Measurements from ENCODE around the gene NGFR.
"Not testable (repeated sequence)": the region's sequence is repeated elsewhere in the genome, so short reads cannot be mapped to it uniquely, and the experiment has no call there.

The NGFR gene

DNA sequence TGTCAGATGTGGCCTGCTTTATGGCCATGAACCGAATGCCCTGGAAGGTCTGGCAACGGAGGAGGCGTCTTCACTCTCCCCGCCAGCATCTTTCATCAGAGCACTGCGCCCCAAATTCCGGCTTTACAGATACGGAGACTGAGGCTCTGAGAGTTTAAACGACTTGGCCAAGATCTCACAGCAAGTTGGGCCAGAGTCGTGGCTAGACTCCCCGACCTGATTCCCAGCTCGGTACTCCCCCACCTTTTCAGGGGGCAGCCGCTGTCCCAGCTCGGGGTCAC lies 1.7 kb downstream of the NGFR start:
- DNase-seq: no peak

DNA sequence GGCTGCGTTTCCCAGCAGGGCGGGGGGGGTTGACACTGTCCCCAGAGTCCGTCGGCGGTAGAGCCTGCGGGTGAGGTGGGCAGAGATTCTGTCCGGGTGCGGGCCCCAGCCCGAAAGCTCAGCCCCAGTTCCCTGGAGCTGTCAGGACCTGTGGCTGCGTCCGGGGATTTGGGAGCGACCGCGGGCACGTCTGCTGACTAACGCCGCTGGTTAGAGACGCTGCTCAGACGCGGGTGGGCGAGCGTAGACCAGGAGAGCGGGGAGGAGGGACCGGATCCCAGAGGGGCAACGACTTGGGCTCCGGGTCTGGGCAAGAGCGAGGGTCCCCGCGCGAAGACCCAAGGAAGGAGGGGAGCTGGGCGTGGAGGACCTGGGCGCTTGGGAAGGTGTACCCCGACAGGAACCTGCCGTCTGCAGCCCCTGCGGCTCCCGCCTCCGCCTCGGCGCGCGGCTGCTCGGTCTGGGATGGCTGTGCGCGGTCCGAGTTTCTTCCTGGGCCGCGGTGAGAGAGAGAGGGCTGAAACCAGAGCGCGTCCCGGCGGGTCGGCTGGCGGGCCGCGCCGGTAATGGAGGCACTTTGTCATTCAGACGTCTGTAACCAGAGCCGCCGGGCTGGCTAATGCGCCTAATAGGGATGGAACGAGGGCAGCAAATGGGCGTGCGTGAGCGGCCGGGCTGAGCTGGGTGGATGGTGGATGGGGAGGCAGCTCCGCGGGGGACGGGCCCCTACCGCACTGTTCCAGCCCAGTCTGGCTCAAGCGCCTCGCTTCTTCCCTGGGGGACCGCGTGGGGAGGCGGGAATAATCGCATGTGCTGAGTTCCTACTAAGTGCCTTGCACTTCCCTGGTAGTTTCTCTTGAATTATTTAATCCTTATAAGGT lies 2.3 kb downstream of the NGFR start:
- no peak for DNase-seq

DNA sequence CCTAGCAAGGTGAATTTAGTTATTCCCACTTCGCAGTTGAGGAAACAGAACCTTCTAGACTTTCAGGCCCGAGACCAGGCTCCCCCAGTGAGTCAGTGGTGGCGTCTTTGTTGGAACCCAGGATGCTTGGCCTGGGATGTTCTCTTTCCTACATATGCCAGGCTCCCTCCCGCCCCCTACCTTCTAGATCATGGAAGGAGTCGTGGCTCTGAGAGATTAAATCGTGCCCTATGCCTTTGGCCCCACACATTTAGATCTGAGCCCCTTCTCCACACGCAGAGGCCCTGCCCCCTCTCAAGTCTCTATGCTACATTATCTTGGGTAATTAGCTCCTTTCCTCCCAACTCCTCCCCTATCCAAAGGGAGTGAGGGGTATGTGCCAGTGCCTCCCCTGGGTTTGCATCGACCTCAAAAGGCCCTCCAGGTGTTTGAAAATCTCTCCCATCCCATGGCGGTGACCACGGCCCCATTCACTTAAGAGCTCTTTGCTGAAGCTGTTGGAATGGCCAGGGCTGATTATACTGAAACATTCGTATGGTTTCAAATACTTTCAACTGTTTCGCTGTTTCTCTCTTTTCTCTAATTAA lies 3.0 kb downstream of the NGFR start:
- DNase-seq: no peak

DNA sequence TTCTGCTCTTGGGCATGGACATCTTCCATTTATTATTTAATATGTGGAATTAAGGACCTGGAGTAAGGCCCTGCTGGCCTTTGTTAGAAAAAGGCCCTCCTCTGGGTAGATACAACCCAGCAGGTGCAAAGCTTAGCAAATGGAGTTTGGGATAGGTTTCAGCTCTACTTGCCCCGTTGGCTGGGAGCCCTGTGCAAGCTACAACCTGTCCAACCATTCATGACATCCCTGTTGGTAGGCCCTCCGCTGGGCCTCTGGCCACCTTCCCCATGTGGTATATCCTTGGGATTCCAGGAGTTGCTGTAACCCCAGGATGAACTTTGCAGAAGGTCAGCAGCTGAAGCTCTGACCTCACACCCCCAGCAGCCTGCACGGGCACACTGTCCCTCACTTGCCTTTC lies 6.4 kb downstream of the NGFR start:
- no peak for DNase-seq

DNA sequence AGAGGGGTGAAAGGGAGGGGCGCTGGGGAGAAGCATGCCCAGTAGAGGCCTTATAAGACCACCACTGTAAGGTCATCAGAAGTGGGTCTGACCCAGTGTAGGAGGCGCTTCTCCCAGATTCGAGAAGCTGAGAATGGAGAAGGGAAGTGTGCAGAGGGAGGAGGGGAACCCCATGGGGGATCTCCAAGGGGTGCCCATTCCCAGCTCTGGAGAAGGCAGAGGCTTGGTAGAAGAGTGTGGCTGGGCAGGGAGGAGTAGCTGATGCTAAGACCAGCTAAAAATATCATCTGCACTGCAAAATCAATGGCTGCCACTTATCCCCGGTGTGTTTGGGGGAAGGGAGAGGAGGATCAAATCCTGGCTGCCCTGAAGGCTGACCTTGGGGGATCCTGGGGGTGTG lies 7.2 kb downstream of the NGFR start:
- DNase-seq: no peak

DNA sequence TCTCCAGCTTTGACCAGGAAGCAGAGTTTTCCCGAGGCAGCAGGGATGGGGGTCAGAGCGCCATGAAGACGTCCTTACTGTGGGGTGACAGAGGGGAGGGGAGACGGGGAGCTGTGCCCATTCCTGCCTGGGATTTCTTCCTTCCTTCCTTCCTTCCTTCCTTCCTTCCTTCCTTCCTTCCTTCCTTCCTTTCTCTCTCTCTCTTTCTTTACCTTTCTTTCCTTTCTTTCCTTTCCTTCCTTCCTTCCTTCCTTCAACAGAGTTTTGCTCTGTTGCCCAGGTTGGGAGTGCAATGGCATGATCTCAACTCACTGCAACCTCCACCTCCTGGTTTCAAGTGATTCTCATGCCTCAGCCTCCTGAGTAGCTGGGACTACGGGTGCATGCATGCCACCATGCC lies 7.6 kb downstream of the NGFR start:
- not testable (repeated sequence) for DNase-seq

DNA sequence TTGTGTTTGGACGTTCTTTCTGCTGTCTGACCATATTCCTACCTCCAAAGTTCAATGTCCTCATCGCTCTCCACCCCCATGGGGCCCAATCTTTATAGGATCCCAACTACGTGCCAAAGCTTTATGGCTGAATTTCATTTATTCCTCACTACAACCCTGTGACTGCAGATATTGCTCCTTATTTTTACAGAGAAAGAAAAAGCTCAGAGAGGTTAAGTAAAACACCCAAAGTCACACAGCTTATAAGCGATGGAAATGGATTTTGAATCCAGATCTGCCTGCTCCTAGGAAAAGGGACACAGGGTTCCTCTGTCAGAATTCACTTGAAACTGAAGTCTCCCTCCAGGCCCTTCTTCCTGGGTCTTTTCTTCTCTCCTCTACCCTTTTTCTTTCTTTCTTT lies 9.3 kb downstream of the NGFR start:
- no peak for DNase-seq

DNA sequence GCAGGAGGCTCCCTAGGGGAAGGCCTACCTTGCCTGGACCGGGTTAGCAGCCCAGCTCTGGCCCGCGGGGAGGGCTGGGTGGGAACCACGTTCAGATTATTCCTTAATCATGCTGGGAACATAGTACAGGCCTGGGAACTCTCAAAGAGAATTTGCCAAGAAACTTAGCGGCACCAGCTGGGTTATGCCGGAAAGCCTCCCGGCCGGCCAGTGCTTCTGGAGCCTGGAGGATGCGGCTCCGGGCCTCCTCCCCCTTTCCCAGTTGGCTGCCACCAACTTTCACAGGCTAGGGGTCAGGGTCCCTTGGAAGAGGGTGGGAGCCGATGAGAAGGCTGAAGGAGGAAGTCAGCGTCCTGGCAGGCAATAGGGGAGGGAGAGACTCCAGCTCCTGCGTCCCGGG lies 10.8 kb downstream of the NGFR start:
- DNase-seq: no peak

DNA sequence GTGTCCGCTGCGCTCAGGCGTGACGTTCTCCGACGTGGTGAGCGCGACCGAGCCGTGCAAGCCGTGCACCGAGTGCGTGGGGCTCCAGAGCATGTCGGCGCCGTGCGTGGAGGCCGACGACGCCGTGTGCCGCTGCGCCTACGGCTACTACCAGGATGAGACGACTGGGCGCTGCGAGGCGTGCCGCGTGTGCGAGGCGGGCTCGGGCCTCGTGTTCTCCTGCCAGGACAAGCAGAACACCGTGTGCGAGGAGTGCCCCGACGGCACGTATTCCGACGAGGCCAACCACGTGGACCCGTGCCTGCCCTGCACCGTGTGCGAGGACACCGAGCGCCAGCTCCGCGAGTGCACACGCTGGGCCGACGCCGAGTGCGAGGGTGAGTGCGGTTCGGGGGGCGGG lies 11.2 kb downstream of the NGFR start:
- DNase-seq: no peak

DNA sequence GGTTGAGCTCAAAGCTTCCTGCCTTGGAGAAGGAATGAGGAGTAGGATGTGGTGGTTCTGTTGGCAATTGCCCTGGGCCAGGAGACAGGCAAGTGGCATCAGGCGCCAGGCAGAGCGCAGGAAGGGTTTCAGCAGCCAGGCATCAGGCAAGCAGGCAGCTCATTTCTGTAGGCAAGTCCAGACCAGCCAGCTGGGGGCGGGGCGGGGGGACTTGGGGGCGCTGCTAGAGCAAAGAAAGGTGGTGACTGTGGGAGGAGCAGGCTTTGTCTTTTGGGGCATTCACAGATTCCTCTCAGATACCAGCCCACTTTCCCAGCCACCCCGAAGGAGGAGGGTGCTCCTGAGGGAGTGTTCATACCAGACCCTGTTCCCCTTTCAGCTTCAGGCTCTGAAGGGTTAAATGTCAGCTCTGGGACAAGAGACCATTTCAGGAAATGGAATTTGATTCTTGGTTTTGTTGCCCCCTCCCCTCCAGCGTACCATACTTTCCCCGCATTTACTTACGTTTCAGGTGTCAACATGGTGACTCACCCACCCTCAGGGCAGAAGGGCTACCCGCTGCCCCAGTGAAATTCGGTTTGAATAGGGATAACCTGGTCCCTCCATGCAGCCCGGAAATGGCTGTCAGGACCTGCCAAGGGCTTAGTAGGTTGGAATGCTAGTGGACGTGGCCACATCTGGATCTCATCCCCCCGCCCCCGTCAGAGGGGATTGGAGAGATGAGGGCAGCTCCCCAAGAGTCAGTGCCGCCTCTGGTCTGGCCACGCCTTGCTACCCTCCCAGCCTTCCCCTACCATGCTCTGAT lies 13.2 kb downstream of the NGFR start:
- DNase-seq: no peak

DNA sequence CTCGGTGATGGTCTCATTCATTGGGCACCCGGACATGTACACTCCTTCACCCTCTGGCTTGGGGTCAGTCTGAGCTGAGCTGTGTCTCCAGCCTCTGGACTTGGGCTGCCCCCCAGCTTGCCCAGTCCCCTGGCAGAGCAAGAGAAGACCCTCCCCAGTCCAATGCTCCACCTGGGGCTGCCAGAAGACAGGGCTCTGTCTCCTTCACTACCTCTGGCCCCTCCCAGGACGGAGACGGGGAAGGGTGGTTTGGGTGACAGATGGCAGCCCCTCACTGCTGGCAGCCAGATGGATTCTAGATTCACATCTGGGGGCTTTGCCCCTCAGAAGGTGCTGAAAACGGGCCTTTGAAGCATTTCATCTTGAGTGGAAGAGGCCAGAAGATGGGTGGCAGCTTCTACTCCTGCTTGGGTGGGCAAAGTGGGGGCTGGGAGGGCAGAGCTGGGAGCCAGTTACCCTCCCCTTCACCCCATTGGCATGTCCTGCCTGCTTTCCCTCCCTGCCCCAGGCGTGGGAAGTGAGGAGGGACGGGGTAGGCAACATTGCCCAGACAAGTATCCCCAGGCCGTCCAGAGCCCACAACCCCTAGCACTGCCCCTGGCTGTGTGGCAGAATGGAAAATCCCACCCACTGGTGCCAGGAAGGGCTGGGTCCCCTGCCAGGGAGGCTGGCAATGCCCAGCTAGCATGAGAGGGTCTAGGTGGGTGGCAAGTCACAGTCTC lies 13.9 kb downstream of the NGFR start:
- no peak for DNase-seq

DNA sequence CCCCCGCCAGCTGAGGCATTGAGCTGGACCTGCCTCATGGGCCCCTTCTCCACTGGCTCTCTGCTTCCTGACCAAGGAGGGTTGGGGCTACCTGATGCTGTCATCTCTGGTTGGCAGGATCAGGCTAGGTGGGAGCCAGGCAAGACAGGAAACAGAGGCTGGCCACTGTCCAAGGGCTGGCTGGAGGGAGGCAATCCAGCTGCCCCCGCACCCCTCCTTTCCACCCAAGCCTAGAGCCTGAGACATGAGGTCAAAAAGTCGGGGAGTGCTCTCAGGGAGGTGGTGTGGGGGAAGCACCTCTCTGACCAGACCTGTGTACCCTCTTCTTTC lies 14.5 kb downstream of the NGFR start:
- no peak for DNase-seq

DNA sequence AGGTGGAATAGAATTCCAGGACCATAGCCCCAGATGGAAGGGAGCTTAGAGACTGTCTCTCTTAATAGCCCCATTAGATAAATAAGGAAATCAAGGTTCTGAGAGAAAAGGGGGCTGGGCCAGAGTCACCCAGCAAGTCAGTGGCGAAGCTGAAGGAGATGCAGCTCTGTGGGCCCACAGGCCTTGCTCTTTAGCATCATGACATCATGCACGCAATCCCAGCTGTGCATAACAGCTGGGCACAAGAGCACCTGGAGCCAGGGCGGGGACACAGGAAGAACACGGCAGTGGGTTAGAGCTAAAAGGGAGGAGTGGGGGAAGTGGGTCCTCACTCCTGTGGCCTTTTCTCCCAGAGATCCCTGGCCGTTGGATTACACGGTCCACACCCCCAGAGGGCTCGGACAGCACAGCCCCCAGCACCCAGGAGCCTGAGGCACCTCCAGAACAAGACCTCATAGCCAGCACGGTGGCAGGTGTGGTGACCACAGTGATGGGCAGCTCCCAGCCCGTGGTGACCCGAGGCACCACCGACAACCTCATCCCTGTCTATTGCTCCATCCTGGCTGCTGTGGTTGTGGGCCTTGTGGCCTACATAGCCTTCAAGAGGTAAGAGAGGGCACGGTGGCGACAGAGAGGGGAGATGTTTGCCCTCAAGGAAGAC lies 15.1 kb downstream of the NGFR start:
- DNase-seq: no peak

DNA sequence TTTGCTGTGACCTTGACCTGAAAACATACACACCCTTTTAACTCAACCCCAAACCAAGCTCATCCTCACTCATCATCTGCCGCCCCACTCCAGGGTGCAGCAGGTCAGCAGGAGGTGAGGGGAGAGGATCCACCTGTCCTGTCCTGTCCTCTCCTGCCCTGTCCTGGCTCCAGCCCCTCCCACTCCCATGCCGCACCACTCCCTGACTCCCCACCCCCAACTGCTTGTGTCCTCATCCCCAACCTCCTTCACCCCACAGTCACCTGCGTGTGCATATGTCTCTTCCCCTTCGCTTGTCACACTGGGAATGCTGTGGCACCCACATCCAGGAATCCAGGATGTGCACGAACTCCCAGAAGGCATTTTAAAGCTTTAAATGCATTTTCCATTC lies 15.6 kb downstream of the NGFR start:
- no peak for DNase-seq

DNA sequence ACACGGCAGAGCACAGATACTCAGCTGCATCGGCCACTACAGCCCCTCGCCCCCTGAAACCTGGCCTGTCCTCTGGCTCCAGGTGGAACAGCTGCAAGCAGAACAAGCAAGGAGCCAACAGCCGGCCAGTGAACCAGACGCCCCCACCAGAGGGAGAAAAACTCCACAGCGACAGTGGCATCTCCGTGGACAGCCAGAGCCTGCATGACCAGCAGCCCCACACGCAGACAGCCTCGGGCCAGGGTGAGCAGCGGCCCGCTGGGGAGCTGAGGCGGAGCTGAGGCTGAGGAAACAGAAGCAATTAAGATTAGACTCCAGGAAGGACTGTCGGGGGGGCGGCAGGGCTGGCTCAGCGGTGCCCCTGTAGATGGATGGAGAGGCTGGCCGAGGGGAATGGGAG lies 16.7 kb downstream of the NGFR start:
- DNase-seq: no peak

DNA sequence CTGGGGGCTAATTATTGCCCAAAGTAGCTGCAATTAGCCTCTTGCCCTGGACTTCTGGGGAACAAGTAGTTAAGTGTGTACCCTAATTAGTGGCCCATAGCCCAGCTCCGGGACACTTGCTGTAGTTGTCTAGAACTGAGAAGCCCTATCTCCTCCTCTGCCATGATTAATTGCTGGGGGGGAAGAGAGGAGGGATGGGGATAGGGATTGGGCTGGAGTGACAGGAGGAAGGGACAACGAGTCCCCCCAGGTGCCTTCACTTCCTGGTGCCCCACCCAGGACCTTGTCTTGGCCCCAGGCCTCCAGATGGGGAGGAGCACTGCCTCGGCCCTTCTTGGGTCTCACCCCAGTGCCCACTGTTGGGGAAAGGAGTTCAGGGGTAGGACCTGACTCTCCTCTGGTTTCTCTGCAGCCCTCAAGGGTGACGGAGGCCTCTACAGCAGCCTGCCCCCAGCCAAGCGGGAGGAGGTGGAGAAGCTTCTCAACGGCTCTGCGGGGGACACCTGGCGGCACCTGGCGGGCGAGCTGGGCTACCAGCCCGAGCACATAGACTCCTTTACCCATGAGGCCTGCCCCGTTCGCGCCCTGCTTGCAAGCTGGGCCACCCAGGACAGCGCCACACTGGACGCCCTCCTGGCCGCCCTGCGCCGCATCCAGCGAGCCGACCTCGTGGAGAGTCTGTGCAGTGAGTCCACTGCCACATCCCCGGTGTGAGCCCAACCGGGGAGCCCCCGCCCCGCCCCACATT lies 17.4 kb downstream of the NGFR start:
- no peak for DNase-seq

DNA sequence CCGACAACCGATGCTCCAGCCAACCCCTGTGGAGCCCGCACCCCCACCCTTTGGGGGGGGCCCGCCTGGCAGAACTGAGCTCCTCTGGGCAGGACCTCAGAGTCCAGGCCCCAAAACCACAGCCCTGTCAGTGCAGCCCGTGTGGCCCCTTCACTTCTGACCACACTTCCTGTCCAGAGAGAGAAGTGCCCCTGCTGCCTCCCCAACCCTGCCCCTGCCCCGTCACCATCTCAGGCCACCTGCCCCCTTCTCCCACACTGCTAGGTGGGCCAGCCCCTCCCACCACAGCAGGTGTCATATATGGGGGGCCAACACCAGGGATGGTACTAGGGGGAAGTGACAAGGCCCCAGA lies 17.9 kb downstream of the NGFR start:
- DNase-seq: peak in 1 of 2 experiments; percentile 4

DNA sequence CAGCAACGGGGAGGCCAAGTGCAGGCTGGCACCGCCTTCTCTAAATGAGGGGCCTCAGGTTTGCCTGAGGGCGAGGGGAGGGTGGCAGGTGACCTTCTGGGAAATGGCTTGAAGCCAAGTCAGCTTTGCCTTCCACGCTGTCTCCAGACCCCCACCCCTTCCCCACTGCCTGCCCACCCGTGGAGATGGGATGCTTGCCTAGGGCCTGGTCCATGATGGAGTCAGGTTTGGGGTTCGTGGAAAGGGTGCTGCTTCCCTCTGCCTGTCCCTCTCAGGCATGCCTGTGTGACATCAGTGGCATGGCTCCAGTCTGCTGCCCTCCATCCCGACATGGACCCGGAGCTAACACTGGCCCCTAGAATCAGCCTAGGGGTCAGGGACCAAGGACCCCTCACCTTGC lies 18.5 kb downstream of the NGFR start:
- no peak for DNase-seq

DNA sequence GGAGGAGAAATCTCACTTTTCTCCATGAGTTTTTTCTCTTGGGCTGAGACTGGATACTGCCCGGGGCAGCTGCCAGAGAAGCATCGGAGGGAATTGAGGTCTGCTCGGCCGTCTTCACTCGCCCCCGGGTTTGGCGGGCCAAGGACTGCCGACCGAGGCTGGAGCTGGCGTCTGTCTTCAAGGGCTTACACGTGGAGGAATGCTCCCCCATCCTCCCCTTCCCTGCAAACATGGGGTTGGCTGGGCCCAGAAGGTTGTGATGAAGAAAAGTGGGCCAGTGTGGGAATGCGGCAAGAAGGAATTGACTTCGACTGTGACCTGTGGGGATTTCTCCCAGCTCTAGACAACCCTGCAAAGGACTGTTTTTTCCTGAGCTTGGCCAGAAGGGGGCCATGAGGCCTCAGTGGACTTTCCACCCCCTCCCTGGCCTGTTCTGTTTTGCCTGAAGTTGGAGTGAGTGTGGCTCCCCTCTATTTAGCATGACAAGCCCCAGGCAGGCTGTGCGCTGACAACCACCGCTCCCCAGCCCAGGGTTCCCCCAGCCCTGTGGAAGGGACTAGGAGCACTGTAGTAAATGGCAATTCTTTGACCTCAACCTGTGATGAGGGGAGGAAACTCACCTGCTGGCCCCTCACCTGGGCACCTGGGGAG lies 19.1 kb downstream of the NGFR start:
- DNase-seq: no peak

DNA sequence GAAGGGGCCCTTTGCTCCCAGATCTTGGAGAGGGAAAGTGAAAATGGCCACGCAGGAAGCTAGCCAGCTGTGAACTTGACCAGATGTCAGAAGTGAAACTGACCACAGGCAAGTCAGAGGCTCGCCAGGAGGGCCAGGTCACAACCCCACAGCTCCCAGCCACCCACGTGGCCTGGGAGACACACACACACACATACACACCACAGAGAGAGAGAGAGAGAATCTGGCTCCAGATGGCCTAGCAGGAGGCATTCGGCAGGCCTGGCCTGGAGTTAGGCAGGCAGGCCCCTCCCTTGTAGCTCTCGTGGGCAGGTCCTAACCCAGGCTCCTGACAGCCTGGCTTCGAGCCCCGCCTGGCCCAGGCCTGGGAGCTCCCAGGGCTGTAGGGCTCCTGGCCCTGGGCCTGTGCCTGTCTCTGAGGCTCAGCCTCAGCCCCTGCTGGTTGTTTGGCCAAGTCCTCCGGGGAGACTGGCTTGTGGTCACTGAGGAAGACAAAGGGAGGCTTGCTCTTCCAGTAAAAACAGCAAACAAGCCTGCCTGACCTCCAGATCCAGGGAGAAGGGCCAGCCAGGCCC lies 20.2 kb downstream of the NGFR start:
- peak; percentile 15 to 29 for DNase-seq

DNA sequence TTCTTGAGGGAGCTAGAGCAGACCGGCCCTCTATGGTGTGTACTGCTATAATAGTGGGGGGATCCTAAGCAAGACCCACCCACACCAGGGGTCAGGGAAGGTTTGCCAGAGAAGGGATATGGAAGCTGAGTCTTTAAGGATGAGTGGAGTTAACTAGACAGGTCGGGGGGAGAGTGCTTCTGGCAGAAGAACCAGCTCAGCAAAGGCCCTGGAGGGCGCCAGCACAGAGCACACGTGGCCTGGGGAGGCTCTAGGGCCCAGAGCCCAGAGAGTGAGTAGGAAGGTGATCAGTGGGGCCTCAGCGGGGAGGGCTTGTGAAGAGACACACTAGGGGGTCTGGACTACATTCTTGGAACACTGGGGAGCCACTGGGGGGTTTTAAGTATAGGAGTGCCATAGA lies 21.1 kb downstream of the NGFR start:
- no peak for DNase-seq
